Thoracic aorta (tissue), 2 donors: ENCODE measurements around the gene LSM14A. TPM values are rescaled to one million over a fixed set of nuclear protein-coding genes. Genes with fewer than 3 reads are reported as not detected.

Source experiments
- ATAC-seq: fragments of 150-250 bp; one replicate; pipeline ENCODE4 v1.8.0; 2017; ENCODE audit warnings: low read depth; ENCODE audit not compliant: insufficient number of reproducible peaks, low FRiP score
- DNase-seq: peaks from one replicate; pipeline ENCODE4 v3.0.0-alpha.2; 2020; ENCODE audit warnings: low spot score
- H3K27ac ChIP-seq, 2 donors: fragments of 200-600 bp; sonication (generic); 1 replicate in 1 of 2; 2 replicates in 1 of 2; pipeline ENCODE4 v1.5.1; 2016; ENCODE audit warnings: mild to moderate bottlenecking in 2 of 2, moderate library complexity in 2 of 2
- H3K27me3 ChIP-seq: fragments of 200-600 bp; sonication (generic); replicated peaks from 2 replicates; pipeline ENCODE4 v1.6.0; 2016; ENCODE audit warnings: mild to moderate bottlenecking; ENCODE audit not compliant: insufficient read depth
- H3K36me3 ChIP-seq: fragments of 200-600 bp; sonication (generic); one replicate; pipeline ENCODE4 v1.5.1; 2016
- H3K4me1 ChIP-seq, 2 donors: fragments of 200-600 bp; sonication (generic); 1 replicate in 1 of 2; 2 replicates in 1 of 2; pipeline versions ENCODE4 v1.5.1 to v1.6.0; 2016; ENCODE audit warnings: low read depth in 2 of 2, mild to moderate bottlenecking in 1 of 2; ENCODE audit not compliant: control insufficient read depth in 1 of 2
- H3K4me3 ChIP-seq: fragments of 200-600 bp; sonication (generic); 2 replicates; pipeline ENCODE4 v1.5.1; 2016; ENCODE audit warnings: mild to moderate bottlenecking
- H3K9me3 ChIP-seq: fragments of 200-600 bp; sonication (generic); 2 replicates; pipeline ENCODE4 v1.5.1; 2016
- total RNA-seq, 2 donors: library from RNA; depleted of rRNA; stranded (reverse); fragments of >200 nt; gene quantifications; one replicate each; pipeline versions ENCODE4 v1.1.0 to v1.2.3, GENCODE V29; 2016
- TF ChIP-seq, protein P1 (sequence below): fragments of 200-600 bp; sonication (generic); IDR thresholded peaks from one replicate; pipeline ENCODE4 v1.5.1; 2019; ENCODE audit warnings: antibody characterized with exemption

Gene LSM14A
- 100 to 1,000 TPM in 1 of 2 donors, 10 to 100 TPM in 1; 79.1 to 133 TPM for total RNA-seq

DNA sequence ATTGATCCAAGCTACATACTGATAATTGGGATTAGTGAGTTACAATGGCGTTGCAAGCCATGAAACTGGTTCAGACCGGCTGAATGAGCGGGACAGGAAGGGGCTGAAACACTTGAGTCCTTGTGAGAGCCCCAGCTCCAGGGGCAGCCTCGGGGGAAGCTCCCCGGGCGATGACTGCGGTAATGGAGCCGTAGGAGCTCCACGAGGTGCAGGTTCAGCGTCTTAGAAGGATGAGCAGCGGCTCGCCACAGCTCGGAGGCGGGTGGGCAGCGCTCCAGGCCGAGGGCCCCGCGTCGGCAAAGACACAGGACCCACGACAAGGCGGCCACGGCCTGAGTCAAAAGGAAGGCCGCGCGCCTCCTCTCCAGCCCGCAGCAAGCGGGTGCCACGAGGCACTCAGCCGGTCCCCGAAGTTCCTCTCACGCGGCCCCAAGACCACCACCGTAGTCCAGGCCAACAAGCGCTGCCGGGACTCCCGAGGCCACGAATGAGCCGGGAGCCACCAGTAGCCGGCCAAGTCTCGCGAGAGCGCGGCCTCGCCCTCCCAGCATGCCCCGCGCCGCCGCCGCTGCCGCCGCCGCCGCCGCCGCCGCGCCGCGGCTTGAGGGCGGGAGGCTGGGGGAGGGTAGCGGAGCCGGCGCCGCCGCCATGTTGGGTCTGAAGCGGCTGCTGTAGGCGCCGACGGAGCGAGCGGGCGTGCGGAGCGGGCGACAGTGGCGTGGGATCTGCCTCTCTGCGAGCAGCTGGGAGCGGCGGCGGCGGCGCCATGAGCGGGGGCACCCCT lies at the start of gene LSM14A:
Gene LSM14A (plus strand): TSS at position 628 of the 784 bp plus-strand sequence. CDS start 139 bp downstream, at position 767.
- TF ChIP-seq, protein P1, sequence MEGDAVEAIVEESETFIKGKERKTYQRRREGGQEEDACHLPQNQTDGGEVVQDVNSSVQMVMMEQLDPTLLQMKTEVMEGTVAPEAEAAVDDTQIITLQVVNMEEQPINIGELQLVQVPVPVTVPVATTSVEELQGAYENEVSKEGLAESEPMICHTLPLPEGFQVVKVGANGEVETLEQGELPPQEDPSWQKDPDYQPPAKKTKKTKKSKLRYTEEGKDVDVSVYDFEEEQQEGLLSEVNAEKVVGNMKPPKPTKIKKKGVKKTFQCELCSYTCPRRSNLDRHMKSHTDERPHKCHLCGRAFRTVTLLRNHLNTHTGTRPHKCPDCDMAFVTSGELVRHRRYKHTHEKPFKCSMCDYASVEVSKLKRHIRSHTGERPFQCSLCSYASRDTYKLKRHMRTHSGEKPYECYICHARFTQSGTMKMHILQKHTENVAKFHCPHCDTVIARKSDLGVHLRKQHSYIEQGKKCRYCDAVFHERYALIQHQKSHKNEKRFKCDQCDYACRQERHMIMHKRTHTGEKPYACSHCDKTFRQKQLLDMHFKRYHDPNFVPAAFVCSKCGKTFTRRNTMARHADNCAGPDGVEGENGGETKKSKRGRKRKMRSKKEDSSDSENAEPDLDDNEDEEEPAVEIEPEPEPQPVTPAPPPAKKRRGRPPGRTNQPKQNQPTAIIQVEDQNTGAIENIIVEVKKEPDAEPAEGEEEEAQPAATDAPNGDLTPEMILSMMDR, result no peak
- H3K4me1 ChIP-seq, result peaks cover 33 to 39% of the 10 kb centered on the region in 2 donors
- ATAC-seq, result peak; percentile 92
- H3K27ac ChIP-seq, result peak within 1 kb of the TSS; percentile 95 to 98
- H3K9me3 ChIP-seq, result no peaks in the 10 kb centered on the region
- H3K4me3 ChIP-seq, result peak within 1 kb of the TSS; percentile 89
- DNase-seq, result peak; percentile 68
- H3K36me3 ChIP-seq, result no peaks in the 10 kb centered on the region
- H3K27me3 ChIP-seq, result no peaks in the 10 kb centered on the region

DNA sequence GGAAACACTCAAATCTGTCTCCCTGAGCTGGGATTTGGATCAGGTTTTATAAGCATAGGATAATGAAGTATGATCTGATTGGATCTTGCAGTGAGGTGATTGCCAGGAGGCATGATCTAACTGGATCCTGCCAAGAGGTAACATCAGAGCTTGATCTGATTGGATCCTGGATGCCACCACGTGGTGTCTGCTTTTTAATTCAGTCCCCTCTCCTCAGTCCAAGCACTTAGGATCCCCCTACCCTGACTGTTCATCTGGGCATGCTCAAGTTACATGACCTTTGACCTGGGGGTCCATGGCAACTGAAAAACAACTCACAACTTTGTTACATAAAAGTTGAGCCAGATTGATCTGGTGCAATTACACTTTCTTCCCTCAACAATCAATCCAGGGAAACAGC lies 47.5 kb upstream of the LSM14A start:
- H3K36me3 ChIP-seq, result no peaks in the 10 kb centered on the region
- H3K4me1 ChIP-seq, result no peaks in the 10 kb centered on the region
- no peak for DNase-seq
- no peak overlapping the region for H3K4me3 ChIP-seq
- H3K27me3 ChIP-seq, result no peaks in the 10 kb centered on the region
- H3K9me3 ChIP-seq, result no peaks in the 10 kb centered on the region
- H3K27ac ChIP-seq, result no peak overlapping the region
- ATAC-seq, result no peak
- TF ChIP-seq, protein P1, result no peak

DNA sequence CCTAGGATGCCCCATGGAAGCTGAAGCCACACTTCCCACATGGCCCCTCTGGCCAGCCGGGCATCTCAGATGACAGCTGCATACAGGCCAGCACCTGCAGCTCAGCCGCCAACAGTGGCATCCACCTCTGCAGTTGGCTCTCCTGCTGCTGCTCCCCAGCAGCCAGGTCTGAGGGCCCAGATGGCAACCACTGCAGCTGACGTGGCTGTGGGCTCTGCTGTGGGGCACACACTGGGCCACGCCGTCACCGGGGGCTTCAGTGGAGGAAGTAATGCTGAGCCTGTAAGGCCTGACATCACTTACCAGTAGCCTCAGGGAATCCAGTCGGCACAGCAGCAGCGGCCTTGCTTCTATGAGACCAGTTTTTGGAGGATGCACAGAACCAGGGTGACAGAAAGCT lies 45.3 kb upstream of the LSM14A start:
- H3K4me3 ChIP-seq, result no peak overlapping the region

DNA sequence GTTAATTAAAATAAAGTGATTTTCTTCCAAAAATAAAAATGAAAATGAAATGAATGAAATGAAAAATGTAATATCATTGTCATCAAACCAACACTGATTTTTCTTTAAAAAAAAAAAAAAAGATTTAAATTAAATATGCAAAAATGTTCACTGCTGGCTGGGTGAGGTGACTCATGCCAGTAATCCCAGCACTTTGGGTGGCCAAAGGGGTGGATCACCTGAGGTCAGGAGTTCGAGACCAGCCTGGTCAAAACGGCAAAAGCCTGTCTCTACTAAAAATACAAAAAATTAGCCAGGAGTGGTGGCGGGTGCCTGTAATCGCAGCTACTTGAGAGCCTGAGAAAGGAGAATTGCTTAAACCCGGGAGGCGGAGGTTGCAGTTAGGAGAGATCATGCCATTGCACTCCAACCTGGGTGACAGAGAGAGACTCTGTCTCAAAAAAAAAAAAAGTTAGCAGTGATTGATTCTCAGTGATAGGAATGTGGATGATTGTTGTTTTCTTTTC lies 44.6 kb upstream of the LSM14A start:
- Histone ChIP-seq H3K27ac (no peak overlapping the region), H3K36me3 (no peaks in the 10 kb centered on the region), H3K4me3 (no peak overlapping the region), H3K4me1 (no peaks in the 10 kb centered on the region), H3K27me3 (no peaks in the 10 kb centered on the region), H3K9me3 (no peaks in the 10 kb centered on the region)
- TF ChIP-seq, protein P1, result no peak
- DNase-seq (no peak), ATAC-seq (no peak)

More for the DNA sequence above, 45.3 kb upstream of the LSM14A start:
- Histone ChIP-seq H3K9me3 (no peaks in the 10 kb centered on the region), H3K27ac (no peak overlapping the region), H3K36me3 (no peaks in the 10 kb centered on the region), H3K27me3 (no peaks in the 10 kb centered on the region), H3K4me1 (no peaks in the 10 kb centered on the region)
- ATAC-seq (no peak), DNase-seq (no peak)
- TF ChIP-seq, protein P1, result no peak

DNA sequence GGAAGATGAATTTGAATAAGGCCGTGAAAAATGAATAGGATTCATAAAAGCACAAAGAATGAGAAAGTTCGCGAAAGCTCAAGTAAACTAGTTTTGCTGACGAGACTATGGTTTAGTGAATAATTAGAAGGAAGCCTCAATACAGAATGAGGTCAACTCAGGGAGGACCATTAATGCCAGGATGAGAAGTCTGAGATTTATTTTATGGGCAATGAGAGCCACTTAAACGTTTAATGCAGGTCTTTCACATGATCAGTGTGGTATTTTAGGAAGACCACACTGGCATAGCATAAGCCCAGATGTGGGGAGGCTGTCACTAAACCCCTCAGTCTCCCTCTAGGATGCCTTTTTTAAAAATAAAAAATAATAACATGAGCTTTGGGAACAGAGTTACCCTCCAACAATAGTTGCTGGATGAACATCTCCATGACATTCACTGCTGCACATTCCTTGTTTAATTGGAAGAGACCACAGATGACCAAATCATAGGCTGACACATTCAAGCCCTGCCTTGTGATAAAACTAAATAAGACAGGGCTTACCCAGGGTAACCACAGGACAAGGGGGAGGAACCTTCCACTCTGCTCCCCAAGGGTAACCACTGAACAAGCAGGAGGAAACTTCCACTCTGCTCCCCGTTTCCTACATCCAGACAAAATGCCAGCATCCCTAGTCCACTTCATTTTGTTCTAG lies 43.6 kb upstream of the LSM14A start:
- Histone ChIP-seq H3K27me3 (no peaks in the 10 kb centered on the region), H3K4me1 (peaks cover 0 to 1% of the 10 kb centered on the region in 2 donors), H3K36me3 (no peaks in the 10 kb centered on the region), H3K9me3 (no peaks in the 10 kb centered on the region), H3K27ac (no peak overlapping the region), H3K4me3 (no peak overlapping the region)
- no peak for DNase-seq
- ATAC-seq, result no peak
- TF ChIP-seq, protein P1, result no peak
